ENCODE data around the gene SS18L1. TPM values are rescaled to one million over a fixed set of nuclear protein-coding genes. Genes with fewer than 3 reads are reported as not detected.

Gene SS18L1
- total RNA-seq, 1 experiment from 2014 or later = 21.6 TPM

DNA sequence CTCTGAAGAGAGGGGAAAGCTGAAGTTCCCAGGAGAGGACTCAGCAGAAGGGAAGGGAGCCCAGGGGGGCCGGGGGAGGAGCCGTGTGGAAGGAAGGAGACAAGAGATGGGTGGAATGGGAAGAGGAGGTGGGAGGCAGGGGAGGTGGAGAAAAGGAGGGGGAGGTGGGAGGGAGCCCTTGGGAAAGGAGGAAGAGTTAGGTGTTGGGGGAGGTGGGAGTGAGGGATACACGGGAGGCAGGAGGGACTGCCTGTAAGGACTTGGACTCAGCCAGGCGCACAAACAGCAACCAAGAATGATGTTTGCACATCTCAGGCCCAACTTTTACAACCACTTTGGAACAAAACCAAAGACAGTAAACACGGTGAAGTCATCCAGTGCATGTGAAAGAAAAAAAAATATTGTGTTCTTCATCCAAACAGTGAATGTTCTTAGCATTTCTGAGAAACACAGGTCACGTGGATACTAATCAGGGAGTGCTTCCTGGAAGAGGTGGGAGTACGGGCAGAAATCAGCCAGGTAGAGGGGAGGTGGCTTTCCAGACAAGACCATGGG is 38.7 kb upstream of the SS18L1 start:
- ChIA-PET POLR2A (no interaction called here), CTCF (no interaction called here)
- Histone ChIP-seq H3K27ac (ENCODE audit: low read length) (no peak overlapping the region), H3K36me3 (ENCODE audit: control insufficient read depth, insufficient read depth, low read length) (no peaks in the 10 kb centered on the region), H3K27me3 (ENCODE audit: control insufficient read depth, insufficient read depth, low read length) (no peaks in the 10 kb centered on the region), H3K9me3 (ENCODE audit: control insufficient read depth, insufficient read depth, low read depth, low read length) (no peaks in the 10 kb centered on the region; the same call in 1 of the 2 replicates), H3K4me3 (ENCODE audit: low read depth in 2 of 2, low read length in 2 of 2) (no peak overlapping the region), H3K4me1 (ENCODE audit: control insufficient read depth, insufficient read depth, low read length) (no peaks in the 10 kb centered on the region)
- intact Hi-C loops (cut with micrococcal nuclease; ENCODE audit: unreplicated experiment) = no loop called here
- in situ Hi-C loops (cut with HindIII; ENCODE audit: low pct_unique_long_range_greater_than_20kb, low sequenced_read_pairs) = no loop called here
- ATAC-seq (no peak), DNase-seq (ENCODE audit: low read depth, low spot score) (no peak)
- TF ChIP-seq, protein P1, sequence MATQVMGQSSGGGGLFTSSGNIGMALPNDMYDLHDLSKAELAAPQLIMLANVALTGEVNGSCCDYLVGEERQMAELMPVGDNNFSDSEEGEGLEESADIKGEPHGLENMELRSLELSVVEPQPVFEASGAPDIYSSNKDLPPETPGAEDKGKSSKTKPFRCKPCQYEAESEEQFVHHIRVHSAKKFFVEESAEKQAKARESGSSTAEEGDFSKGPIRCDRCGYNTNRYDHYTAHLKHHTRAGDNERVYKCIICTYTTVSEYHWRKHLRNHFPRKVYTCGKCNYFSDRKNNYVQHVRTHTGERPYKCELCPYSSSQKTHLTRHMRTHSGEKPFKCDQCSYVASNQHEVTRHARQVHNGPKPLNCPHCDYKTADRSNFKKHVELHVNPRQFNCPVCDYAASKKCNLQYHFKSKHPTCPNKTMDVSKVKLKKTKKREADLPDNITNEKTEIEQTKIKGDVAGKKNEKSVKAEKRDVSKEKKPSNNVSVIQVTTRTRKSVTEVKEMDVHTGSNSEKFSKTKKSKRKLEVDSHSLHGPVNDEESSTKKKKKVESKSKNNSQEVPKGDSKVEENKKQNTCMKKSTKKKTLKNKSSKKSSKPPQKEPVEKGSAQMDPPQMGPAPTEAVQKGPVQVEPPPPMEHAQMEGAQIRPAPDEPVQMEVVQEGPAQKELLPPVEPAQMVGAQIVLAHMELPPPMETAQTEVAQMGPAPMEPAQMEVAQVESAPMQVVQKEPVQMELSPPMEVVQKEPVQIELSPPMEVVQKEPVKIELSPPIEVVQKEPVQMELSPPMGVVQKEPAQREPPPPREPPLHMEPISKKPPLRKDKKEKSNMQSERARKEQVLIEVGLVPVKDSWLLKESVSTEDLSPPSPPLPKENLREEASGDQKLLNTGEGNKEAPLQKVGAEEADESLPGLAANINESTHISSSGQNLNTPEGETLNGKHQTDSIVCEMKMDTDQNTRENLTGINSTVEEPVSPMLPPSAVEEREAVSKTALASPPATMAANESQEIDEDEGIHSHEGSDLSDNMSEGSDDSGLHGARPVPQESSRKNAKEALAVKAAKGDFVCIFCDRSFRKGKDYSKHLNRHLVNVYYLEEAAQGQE (IDR thresholded peaks at IDR 0.05; ENCODE audit: insufficient read depth in 1 of 2, low read depth in 2 of 2, low read length in 1 of 2) = no peak
- no peak for TF ChIP-seq CTCF (IDR thresholded peaks at IDR 0.05)
- TF ChIP-seq SIN3A (IDR thresholded peaks at IDR 0.05; ENCODE audit: borderline replicate concordance, insufficient read depth, low read depth, low read length) = no peak
- TF ChIP-seq TCF7L2 (IDR thresholded peaks at IDR 0.05; ENCODE audit: low read depth, low read length) = no peak
- no peak for TF ChIP-seq POLR2AphosphoS5 (IDR thresholded peaks at IDR 0.05; ENCODE audit: low read depth, low read length)
- no TSS peak for BruUV-seq (replicated peaks)

DNA sequence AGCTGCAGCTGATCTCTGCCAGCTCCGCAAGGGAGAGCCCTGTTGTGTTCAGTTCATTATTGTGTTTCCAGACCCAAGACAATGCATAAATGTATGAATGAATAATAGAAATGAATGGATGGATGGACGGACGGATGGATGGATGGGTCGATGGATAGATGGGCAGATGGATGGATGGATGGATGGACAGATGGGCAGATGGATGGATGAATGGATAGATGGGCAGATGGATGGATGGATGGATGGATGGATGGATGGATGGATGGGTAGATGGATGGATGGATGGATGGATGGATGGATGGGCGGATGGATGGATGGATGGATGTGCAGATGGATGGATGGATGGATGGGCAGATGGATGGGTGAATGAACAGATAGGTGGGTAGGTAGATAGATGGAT is 38.0 kb upstream of the SS18L1 start:
- Histone ChIP-seq H3K27me3 (ENCODE audit: control insufficient read depth, insufficient read depth, low read length) (no peaks in the 10 kb centered on the region), H3K36me3 (ENCODE audit: control insufficient read depth, insufficient read depth, low read length) (no peaks in the 10 kb centered on the region), H3K4me1 (ENCODE audit: control insufficient read depth, insufficient read depth, low read length) (no peaks in the 10 kb centered on the region), H3K4me3 (ENCODE audit: low read depth in 2 of 2, low read length in 2 of 2) (no peak overlapping the region), H3K9me3 (ENCODE audit: control insufficient read depth, insufficient read depth, low read depth, low read length) (no peaks in the 10 kb centered on the region; the same call in 1 of the 2 replicates), H3K27ac (ENCODE audit: low read length) (no peak overlapping the region)
- intact Hi-C loops (cut with micrococcal nuclease; ENCODE audit: unreplicated experiment) (no loop called here), in situ Hi-C loops (cut with HindIII; ENCODE audit: low pct_unique_long_range_greater_than_20kb, low sequenced_read_pairs) (no loop called here)
- POLR2A ChIA-PET = no interaction called here
- ATAC-seq (no peak), DNase-seq (ENCODE audit: low read depth, low spot score) (no peak)
- TF ChIP-seq CTCF (IDR thresholded peaks at IDR 0.05) (no peak), POLR2AphosphoS5 (IDR thresholded peaks at IDR 0.05; ENCODE audit: low read depth, low read length) (no peak), TCF7L2 (IDR thresholded peaks at IDR 0.05; ENCODE audit: low read depth, low read length) (no peak), SIN3A (IDR thresholded peaks at IDR 0.05; ENCODE audit: borderline replicate concordance, insufficient read depth, low read depth, low read length) (no peak)
- TF ChIP-seq, protein P1 (IDR thresholded peaks at IDR 0.05; ENCODE audit: insufficient read depth in 1 of 2, low read depth in 2 of 2, low read length in 1 of 2) = no peak
- CTCF ChIA-PET = no interaction called here
- no TSS peak for BruUV-seq (replicated peaks)

Measured in Panc1 (cell line).